NCI-H1694 (cell line): ENCODE measurements around the gene ATP8A2.

ENCODE experiments used
- DNase-seq: peaks from one replicate; lab custom pipeline; 2025; lab: John Stamatoyannopoulos, UW

The ATP8A2 gene

GRCh38 chr13:25731037-25731436, 359.3 kb downstream of the ATP8A2 start:
- no peak for DNase-seq

GRCh38 chr13:25731536-25731935, 359.8 kb downstream of the ATP8A2 start:
- DNase-seq: no peak

- no peak for DNase-seq
These were observed 360.5 kb downstream of the ATP8A2 start for GRCh38 chr13:25732111-25732865.

DNA sequence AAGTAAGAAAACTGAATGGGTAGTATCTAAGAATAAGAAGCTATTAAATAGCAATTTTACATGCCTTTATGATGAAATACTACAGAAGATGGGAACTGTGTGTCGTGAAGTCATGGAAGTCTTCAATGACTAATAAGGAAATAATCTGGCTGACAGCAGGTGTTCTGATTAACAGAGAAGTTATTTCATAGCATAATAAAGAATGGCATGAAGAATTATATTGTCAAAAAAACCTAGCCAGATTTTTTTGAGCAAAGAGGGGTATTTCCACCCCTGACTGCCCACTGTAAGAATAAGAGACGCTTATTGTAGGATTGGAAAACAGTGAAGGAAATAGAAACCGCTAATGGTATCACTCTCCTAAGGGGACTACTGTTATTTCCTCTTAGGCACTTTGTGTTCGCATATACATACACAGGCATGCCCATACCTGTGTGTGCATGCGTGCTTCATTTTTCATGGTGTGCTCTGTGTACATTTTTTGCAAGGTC, 361.3 kb downstream of the ATP8A2 start:
- no peak for DNase-seq

DNA sequence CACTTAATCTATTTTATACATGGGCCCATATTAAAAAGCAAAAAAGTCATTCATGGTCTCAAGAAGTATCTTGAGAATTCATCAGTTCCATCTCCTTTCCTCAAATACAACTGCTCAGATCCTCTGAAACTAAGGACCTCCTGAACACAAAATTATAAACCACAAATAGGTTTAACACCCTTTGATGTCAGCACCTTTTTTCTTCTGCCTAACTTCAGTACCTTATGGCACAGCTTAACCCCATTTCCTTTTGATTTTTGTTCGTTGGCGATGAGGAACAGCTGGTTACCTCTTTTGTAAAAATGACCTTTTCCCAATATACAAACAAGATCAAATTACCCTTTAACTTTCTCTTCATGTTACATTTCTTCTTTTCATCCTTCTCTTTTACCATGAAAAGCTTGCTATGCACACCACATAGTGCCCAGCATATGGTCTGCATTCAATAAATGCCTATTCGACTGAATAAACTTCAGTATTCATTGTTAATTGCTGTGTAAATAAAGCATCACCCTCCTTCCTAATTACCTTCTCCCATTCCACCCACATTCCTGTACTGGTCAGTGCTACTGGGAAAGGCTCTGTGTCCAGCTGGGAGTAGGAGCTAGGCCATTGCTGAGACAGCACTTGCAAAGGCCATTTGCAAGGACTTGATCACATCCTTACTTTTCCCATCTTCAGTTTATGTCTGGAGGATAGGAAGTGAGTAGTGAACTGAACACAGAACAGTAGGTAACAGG, 362.1 kb downstream of the ATP8A2 start:
- DNase-seq: no peak

- peak; percentile 67 for DNase-seq
These were observed 366.8 kb downstream of the ATP8A2 start for GRCh38 chr13:25738342-25739196.

DNA sequence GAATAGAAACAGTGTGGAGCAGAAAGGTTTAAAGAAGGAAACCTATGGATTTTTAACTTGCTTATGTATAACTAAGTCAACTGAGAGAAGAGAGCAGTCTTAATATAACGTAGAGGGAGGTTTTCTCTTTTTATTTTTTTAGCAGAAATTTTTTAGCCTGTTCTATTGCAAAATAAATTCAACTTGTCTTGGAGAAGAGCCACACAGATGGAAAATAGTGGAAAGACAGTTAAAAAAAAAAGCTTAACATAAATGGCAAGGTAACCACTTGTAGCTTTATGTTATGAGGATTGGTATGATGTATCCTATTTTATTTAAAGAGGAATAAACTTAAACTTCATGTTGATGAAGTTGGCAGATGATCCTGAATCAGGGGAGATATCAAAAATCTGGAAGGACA, 367.6 kb downstream of the ATP8A2 start:
- no peak for DNase-seq

DNA sequence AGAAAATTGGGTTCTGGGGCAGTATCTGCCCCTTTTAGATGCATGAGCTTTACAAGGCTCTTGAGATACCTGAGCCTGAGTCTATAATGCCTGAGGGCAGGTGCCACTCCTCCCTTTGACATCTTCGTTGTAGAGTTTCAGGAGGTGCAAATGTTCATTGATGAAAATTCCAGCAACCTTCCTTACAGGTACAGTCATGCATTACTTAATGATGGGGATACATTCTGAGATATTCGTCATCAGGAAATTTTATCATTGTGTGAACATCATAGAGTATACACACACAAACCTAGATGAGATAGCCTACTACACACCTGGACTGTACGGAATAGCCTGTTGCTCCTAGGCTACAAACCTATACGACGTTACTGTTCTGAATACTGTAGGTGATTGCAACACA, 370.0 kb downstream of the ATP8A2 start:
- no peak for DNase-seq

- DNase-seq: no peak
These were observed 370.4 kb downstream of the ATP8A2 start for GRCh38 chr13:25742220-25742619.

DNA sequence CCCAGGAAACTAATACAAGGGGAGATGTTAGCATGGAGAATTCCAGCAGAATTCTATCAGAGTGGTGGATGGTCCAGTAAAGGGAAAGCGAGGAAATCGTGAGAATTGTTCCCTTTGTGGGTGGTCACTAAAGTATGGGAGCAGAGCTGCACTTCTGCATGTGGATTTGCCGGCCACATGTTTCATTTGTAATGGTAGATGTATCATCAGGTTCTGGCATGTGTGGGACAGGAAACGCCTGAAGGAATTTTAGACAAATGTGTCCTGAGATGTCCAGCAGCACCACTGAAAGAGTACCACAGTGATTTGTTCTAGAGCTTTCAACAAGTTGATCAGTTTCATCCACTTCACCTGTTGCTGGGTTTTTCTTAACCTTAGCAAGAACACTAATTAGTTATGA, 371.6 kb downstream of the ATP8A2 start:
- no peak for DNase-seq

DNA sequence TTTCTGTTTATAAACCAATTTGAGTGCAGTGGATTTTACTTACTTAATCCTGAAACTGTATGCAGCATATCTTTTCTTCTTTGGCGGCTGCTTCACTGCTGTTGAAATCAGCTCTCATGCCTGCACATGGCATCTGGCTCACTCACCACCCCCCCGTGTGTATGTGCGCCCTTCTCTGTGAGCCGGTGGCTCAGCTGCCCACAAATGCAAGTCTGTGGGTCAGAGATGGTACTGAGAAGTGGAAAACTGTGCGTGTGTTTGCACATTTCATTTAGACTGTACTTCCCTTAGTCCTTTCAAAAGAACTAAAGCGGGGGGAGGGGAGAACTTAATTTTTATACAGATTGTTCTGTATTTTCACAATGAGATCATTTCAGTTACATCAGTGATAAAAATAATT, 372.4 kb downstream of the ATP8A2 start:
- DNase-seq: peak; percentile 6

- no peak for DNase-seq
These were observed 374.4 kb downstream of the ATP8A2 start for GRCh38 chr13:25746131-25746530.

DNA sequence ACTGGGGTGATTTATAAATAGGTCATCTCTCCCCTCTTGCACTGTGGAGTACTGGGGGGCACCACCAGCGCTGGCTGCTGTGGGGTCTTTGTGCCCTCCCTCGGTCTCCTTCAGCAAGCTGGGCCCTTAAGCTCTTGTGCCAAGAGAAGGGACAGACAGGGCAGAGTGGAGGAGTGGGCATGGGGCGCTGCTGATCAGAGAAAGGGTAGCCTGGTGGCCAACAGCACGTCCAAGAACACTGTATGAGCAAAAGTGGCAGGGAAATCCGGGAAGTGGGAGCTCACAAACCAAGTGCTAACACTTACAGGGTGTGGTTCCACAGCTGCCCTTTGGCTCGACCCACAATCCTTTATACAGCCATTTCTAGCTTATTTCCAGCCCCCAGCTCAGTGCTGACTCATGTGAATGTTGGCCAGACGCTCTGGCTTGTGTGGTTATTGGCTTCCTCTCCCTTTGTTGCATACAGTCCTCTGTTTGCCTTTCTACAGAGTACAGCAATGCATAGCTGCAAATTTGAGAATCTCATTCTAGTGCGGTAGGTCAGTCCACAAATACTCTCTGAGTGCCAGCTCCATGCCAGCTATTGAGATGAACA, 381.3 kb downstream of the ATP8A2 start:
- DNase-seq: no peak

DNA sequence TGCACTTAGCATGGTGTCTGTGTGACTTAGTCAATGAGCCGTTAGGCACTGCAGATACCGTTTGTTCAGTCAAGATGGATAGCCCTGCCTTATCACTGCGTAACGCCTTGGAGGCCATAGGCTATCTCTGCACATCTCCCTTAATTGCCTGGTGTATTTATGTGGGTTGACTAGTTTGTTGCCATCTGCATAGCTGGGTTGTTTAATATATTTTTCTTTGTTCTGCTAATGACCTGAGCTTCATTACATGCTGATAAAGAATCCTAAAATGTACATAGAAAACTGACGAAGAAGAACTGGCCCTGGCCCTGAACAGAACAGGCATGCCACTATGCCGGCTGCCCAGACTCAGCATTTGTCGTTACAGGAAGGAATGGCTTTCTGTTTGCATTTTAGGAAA, 382.2 kb downstream of the ATP8A2 start:
- DNase-seq: no peak

DNA sequence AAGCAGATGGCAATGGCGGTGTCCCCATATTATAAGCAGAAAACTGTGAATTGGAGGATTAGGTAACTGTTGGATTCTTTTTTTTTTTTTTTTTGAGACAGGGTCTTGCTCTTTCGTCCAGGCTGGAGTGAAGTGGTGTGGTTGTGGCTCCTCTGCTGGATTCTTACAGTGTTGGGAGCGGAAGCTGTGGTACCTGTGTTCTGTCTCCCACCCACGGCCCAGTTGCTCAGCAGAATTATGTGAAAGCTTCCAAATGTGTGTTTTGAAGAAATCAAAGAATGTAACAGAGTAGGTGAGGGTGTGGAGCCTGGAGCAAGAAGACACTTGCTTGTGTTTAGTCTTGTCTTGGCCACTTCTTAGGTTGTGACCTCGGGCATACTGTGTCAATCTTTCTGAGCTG, 384.5 kb downstream of the ATP8A2 start:
- no peak for DNase-seq

- no peak for DNase-seq
These were observed 385.1 kb downstream of the ATP8A2 start for GRCh38 chr13:25756912-25757311.

GRCh38 chr13:25761041-25761440, 389.3 kb downstream of the ATP8A2 start:
- DNase-seq: no peak

DNA sequence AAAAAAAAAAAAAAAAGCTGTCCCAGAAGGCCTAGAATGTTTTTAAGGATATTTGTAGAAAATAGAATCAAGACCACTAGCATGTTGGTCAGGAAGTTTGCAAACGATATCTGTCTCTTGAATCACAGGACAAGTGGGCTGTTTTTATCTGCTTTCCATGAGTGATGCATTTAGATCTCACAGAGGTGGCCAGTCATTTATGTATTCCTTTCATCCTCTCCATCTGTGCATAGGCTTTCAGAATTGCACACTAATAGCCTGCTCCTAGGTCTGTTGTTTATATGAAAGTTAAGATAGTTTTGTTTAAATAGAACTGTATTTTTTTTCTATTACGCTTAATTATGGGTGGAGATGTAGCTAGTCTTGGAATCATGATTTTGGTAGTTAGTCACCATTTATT, 390.5 kb downstream of the ATP8A2 start:
- no peak for DNase-seq

GRCh38 chr13:25762795-25763377, 391.1 kb downstream of the ATP8A2 start:
- DNase-seq: no peak

DNA sequence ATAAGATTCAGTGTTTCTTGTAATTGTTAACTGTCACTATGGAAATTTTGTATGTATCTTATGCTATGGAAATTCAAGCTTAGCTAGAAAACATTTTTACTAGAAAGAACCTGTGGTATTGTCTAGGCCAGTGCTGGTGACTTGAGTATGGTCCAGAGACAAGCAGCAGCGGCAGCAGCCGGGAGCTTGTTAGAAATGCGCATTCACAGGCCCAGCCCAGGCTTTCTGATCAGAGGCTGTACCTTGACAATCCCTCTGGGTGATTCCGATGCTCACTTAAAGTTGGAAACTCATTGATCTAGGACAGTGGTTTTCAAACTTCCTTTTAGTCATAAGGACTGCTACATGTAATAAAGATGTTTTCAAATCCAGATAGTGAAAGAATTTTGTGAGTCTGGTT, 392.6 kb downstream of the ATP8A2 start:
- no peak for DNase-seq

DNA sequence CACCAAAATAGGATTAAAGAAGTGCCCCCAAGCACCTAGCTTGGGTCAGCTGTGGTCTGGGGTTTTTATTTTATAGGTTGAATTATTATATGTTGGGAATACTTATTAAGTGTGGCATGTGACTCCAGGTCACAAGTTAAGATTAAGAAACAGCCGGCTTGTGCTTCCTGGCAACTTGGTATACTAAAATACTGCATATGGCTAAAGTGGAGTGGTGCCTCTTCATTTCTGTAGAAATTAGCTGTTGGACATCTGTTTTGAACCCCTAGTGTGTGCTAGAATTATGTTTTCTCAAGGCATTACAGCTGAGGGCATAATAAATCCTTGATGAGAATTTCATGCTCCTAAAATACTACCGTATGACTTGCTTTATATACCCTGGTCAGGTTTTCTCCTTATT, 393.5 kb downstream of the ATP8A2 start:
- DNase-seq: no peak

DNA sequence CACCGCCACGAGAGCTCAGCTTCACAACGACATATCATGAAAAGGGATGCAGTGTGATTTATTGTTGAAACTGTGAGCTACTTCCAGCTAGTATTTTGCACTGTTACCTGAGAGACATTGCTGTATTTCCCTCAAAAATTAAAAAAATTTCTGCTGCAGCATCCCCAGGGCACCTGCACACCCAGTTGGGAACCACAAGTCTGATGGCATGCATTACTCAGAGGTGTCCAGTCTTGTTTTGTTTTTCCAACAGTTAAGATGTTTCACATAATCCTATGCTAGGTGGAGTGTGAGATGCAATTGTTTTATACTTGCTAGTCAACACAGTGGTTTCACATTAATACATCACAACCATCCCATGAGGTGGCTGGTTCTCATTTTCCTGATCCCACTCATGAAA, 394.8 kb downstream of the ATP8A2 start:
- no peak for DNase-seq
